Osteoblast (primary cell): ENCODE data around the gene TAB3. TPM values are rescaled to one million over a fixed set of nuclear protein-coding genes. Genes with fewer than 3 reads are reported as not detected.
A peak's percentile ranks its signal among the peaks of the same experiment; 100 is the strongest.

Source experiments
- DNase-seq: peaks from one replicate; pipeline ENCODE4 v3.0.0; 2011; ENCODE audit warnings: low spot score, mixed read lengths; ENCODE audit not compliant: insufficient read length; ENCODE audit errors: missing footprints
- H2AFZ ChIP-seq: 2 replicates; pipeline ENCODE4 v1.6.0; 2011; ENCODE audit warnings: mild to moderate bottlenecking, low read length
- H3K27ac ChIP-seq: 2 replicates; pipeline ENCODE4 v1.5.1; 2011; ENCODE audit warnings: mild to moderate bottlenecking, low read depth, low read length, moderate library complexity
- H3K27me3 ChIP-seq: 2 replicates; pipeline ENCODE4 v1.6.0; 2012; ENCODE audit warnings: mild to moderate bottlenecking, control low read depth, inconsistent platforms, low read length, moderate library complexity; ENCODE audit not compliant: insufficient read depth
- H3K36me3 ChIP-seq: 2 replicates; pipeline ENCODE4 v1.5.1; 2011; ENCODE audit warnings: mild to moderate bottlenecking, low read length, control low read depth, moderate library complexity; ENCODE audit not compliant: insufficient read depth
- H3K4me1 ChIP-seq: 2 replicates; pipeline ENCODE4 v1.5.1; 2011; ENCODE audit warnings: mild to moderate bottlenecking, low read length, control low read depth, moderate library complexity; ENCODE audit not compliant: insufficient read depth
- H3K4me2 ChIP-seq: 2 replicates; pipeline ENCODE4 v1.6.0; 2011; ENCODE audit warnings: mild to moderate bottlenecking, low read length; ENCODE audit not compliant: insufficient read depth
- H3K4me3 ChIP-seq: fragments of 200-600 bp; sonication (generic); 3 replicates; pipeline ENCODE4 v1.5.1; 2012; ENCODE audit warnings: mild to moderate bottlenecking, low read length, inconsistent platforms; ENCODE audit not compliant: insufficient read depth
- H3K79me2 ChIP-seq: 2 replicates; pipeline ENCODE4 v1.6.0; 2012; ENCODE audit warnings: mild to moderate bottlenecking, low read length, control low read depth, inconsistent platforms; ENCODE audit not compliant: insufficient read depth
- H3K9me3 ChIP-seq: 2 replicates; pipeline ENCODE4 v1.5.1; 2011; ENCODE audit warnings: low read depth, low read length, control low read depth
- H4K20me1 ChIP-seq: 2 replicates; pipeline ENCODE4 v1.6.0; 2012; ENCODE audit warnings: mild to moderate bottlenecking, low read length, control low read depth; ENCODE audit not compliant: insufficient read depth
- total RNA-seq: library from RNA; depleted of rRNA; stranded (reverse); fragments of >200 nt; gene quantifications from 2 replicates; pipeline ENCODE4 v1.2.3, GENCODE V29; 2012
- TF ChIP-seq, protein P1 (sequence below): IDR thresholded peaks from 2 replicates; pipeline ENCODE4 v1.5.1; 2011; ENCODE audit warnings: mild to moderate bottlenecking, low read depth, low read length, moderate library complexity; ENCODE audit errors: extremely low read depth

Gene TAB3
- total RNA-seq, 1 donor = 15.2 TPM

DNA sequence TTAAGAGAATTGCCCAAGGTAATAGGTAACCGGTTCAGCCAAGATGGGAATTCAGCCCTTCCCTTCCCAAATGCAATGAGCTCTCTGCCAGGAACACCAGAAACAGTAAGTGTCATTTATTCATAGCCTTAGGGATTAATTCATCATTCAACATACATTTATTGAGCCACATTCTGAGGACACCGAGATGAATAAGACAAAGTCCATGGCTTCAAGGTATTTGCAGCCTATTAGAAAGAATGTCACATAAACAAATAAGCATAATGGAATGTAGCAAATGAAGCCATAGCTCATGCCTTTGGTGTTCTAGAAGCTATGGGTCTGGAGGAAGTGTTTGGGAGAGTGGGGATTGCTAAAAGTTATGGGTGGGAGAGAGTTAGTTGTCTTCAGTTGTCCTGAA is 6.3 kb upstream of the TAB3 start:
- no peak overlapping the region for H2AFZ ChIP-seq
- H3K9me3 ChIP-seq = no peaks in the 10 kb centered on the region
- H3K27ac ChIP-seq = no peak overlapping the region
- TF ChIP-seq, protein P1, sequence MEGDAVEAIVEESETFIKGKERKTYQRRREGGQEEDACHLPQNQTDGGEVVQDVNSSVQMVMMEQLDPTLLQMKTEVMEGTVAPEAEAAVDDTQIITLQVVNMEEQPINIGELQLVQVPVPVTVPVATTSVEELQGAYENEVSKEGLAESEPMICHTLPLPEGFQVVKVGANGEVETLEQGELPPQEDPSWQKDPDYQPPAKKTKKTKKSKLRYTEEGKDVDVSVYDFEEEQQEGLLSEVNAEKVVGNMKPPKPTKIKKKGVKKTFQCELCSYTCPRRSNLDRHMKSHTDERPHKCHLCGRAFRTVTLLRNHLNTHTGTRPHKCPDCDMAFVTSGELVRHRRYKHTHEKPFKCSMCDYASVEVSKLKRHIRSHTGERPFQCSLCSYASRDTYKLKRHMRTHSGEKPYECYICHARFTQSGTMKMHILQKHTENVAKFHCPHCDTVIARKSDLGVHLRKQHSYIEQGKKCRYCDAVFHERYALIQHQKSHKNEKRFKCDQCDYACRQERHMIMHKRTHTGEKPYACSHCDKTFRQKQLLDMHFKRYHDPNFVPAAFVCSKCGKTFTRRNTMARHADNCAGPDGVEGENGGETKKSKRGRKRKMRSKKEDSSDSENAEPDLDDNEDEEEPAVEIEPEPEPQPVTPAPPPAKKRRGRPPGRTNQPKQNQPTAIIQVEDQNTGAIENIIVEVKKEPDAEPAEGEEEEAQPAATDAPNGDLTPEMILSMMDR = no peak
- no peaks in the 10 kb centered on the region for H3K36me3 ChIP-seq
- H3K4me2 ChIP-seq = no peak overlapping the region
- no peaks in the 10 kb centered on the region for H3K27me3 ChIP-seq
- DNase-seq = no peak
- no peaks in the 10 kb centered on the region for H4K20me1 ChIP-seq
- H3K4me1 ChIP-seq = no peaks in the 10 kb centered on the region
- no peak overlapping the region for H3K4me3 ChIP-seq
- no peaks in the 10 kb centered on the region for H3K79me2 ChIP-seq

DNA sequence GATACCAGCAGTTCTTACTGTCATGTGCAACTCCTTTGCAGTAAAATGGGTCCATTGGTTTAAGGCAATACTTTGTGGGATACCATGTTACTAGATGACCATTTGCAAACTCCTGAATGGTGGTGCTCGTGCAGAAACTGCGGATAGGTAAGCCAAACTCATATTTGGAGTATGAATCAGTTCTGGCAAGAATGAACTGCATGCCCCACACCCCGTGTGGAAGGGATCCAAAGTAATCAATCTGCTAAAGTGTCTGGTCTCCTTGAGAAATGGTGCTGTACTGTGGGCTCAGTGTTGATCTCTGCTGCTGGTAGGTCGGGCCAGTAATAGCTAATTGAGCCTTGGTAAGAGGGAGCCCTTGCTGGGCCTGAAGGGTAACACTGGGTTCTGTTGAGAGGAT is 4.2 kb upstream of the TAB3 start:
- DNase-seq = peak; percentile 81
- Histone ChIP-seq H3K79me2 (peaks cover 5% of the 10 kb centered on the region), H2AFZ (no peak overlapping the region), H3K4me1 (peaks cover under 1% of the 10 kb centered on the region), H4K20me1 (no peaks in the 10 kb centered on the region), H3K4me3 (no peak overlapping the region), H3K9me3 (no peaks in the 10 kb centered on the region), H3K27ac (no peak overlapping the region), H3K27me3 (no peaks in the 10 kb centered on the region), H3K36me3 (no peaks in the 10 kb centered on the region), H3K4me2 (no peak overlapping the region)
- TF ChIP-seq, protein P1 = no peak

DNA sequence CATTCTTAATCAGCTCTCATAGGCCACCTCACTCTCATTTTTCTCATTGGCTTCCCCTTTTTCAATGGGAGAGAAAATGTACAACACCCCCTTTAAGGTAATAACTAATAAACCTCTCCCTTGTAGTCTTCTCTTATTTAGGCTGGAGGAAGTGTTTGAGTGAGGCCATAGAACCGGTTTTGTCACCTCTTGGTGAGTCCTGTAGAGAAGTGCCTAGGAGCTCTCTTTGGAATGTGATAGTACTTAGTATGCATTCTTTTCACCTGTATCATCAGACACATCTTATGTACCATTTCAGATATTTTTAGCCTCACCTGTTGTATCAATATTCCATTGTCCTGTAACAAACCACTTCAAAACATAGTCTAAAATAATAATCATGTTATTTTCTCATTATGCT is 3.5 kb upstream of the TAB3 start:
- Histone ChIP-seq H3K4me3 (no peak overlapping the region), H4K20me1 (no peaks in the 10 kb centered on the region), H3K4me1 (peaks cover 4% of the 10 kb centered on the region), H3K4me2 (no peak overlapping the region), H3K27ac (no peak overlapping the region), H2AFZ (no peak overlapping the region), H3K9me3 (no peaks in the 10 kb centered on the region), H3K36me3 (no peaks in the 10 kb centered on the region), H3K79me2 (peaks cover 10% of the 10 kb centered on the region), H3K27me3 (no peaks in the 10 kb centered on the region)
- TF ChIP-seq, protein P1 = no peak
- DNase-seq = no peak

GRCh38 chrX:30888526-30889146 is 418 bp downstream of the TAB3 start:
- Histone ChIP-seq H3K4me1 (peaks cover 4% of the 10 kb centered on the region), H3K27ac (no peak overlapping the region)
- peak; percentile 67 for DNase-seq

More at GRCh38 chrX:30888526-30889146, 418 bp downstream of the TAB3 start:
- H2AFZ ChIP-seq = peak overlapping the region; percentile 89
- no peaks in the 10 kb centered on the region for H3K9me3 ChIP-seq
- H3K4me3 ChIP-seq = peak overlapping the region; percentile 78
- no peaks in the 10 kb centered on the region for H4K20me1 ChIP-seq
- H3K36me3 ChIP-seq = no peaks in the 10 kb centered on the region
- TF ChIP-seq, protein P1 = no peak
- peak overlapping the region; percentile 79 for H3K4me2 ChIP-seq
- H3K27me3 ChIP-seq = no peaks in the 10 kb centered on the region
- H3K79me2 ChIP-seq = peaks cover 43% of the 10 kb centered on the region
